GM18498 (cell line): ENCODE data around the gene TMEM214.
A peak's percentile ranks its signal among the peaks of the same experiment; 100 is the strongest.

Source experiments
- ATAC-seq: cut with Tn5 transposase; IDR thresholded peaks from one replicate; pipeline ENCODE4 v1.9.1; 2021; ENCODE audit warnings: mild to moderate bottlenecking, moderate library complexity; ENCODE audit not compliant: unreplicated experiment

Gene TMEM214

DNA sequence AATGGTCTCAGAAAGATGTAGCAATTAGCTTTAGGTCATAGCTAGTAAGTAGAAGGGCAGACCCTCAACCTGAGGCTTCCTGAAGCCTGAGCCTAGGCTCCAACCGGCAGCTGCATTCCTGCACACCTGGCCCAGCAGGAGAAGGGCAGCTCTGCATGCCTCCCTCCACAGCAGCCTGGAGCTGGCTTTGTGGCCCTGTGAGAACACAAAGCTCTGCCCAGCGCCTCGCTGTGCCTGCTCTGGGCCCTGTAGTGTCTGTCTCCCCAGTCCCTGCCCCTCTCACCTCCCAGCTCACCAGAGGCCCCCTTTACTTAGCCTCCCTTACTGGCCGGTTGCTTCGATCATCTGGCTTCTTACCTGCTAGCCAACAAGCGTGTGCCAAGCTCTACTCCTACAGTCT, 6.7 kb downstream of the TMEM214 start:
- no peak for ATAC-seq

DNA sequence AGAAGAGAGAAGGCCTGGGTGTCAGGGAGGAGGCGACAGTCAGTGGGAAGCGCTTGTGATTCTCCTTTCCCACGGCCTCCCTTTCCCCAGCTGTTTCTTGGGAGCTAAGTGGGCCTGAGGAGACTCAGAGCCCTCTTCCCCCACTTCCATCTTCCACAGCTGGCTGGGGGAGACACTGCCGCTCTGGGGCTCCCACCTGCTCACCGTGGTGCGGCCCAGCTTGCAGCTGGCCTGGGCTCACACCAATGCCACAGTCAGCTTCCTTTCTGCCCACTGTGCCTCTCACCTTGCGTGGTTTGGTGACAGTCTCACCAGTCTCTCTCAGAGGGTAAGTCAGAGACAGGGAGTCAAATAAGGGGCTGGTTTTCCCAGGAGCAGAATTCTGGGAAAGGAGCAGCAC, 7.1 kb downstream of the TMEM214 start:
- no peak for ATAC-seq

DNA sequence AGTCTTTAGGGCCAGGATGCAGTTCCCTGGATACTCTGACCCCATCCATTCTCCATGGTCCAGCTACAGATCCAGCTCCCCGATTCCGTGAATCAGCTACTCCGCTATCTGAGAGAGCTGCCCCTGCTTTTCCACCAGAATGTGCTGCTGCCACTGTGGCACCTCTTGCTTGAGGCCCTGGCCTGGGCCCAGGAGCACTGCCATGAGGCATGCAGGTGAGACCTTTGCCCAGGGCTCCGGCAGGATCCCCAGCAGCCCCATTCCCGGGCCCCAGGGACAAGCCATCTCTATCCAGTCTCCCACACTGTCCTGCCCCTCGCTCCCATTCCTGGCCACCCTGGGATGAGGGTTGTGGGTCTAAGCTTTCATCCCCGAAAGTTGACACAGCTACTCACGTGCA, 7.5 kb downstream of the TMEM214 start:
- no peak for ATAC-seq

DNA sequence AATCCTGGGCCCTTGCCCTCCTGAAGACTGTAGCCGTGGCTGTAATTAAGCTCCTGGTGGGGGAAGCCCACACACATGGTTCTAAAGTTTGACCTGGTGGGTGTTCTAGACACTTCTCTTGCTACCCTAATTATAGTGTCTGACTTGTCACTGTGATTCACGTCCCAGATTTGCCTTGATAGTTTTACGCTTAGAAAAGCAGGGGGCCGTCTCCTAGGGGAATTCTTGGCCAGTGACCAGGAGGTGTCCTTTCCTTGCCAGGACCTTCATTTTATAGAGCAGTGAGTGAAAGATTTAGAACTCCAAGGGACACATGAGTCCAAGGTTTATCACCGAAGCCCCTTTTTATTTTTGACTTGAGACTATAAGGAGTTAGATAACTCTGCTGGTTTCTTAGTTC, 9.0 kb downstream of the TMEM214 start:
- peak; percentile 43 for ATAC-seq

DNA sequence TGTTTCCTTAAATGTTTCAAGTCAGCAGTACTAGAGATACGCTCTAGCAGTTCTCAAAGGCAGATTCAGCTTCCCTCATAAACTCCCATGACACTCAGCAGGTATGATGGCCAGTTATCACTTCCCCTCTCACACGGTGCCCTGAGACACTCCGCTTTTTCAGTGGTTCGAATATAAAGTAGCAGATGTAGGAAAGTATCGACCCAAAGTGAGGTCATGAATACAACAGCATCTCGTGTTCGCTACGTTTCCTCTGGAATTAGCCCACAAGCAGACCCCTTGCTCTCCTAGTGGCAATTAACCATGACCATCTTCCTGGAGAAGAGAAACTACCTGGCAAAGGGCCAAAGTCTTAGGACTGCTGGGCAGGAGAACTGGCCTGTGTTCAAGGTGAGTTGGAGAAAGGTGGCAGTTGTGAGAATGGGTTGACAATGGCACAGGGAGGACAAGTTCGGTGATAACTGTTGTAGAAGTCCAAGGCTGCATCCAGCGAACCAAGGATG, 9.4 kb downstream of the TMEM214 start:
- ATAC-seq: peak; percentile 72

DNA sequence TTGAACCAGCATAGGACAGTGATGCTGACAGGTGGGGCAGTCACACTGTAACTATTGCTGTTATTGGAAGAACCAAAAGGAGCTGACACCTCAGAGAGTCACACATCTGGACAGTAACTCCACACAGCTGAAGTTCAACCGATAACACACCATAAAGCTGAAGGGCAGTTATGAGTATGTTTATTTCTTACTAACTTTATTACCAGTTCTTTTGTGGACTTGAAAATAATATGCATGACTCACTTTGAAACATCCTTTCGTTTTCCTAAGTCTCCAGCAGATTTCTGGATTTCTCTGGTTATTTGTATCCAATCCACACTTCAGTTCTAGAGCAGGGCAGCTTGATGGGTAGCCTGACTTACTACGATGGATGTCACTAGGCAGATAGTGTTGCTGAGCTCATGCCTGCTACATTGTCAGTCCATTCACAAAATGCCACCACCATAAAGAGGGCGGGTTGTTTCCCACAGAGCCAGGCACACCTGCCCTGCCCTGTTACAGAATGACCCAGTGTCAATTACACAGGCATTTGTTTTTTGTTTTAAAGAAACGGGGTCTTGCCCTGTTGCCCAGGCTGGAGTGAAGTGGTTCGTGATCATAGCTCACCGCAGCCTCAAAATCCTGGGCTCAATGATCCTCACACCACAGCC, 10.3 kb downstream of the TMEM214 start:
- ATAC-seq: no peak

DNA sequence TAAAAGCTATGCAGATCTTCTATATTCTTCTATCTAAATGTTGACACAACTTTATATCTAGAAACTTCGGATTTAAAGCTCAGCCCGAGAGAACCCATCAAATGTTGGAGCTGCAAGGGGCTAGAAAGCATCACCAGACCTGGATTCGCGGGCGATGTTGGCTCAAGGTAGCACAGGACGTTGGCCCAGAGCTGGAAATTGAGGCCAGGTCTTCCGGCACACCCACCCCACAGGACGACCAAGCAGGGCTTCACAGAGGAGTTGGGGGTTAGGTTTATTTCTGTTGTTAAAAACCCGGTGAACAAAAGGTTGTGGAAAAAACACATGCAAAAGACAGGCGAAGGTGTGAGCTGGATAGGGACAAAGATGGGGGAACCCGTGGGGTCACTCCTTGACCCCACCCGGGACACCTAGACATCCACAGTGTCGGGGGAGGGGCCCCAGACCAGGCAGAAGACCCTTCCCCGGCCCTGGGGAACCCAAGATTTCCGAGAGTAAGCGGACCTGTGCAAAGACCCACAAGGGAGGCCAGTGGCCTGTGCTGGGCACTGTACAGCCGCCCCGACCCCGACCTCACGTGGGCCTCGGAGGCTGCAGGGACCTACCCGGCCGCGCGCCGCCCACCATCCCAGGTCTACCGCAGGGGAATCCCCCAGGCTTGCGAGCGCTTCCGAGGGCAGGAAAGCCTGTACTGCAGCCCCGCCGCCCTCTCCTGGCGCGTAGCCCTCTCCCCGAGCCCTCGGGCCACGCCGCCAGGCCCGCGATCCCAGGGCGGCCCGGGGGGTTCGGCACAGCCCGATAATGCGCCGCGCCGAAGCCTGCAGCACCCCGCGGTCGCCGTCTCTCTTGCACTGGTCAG, 16.9 kb downstream of the TMEM214 start:
- peak; percentile 23 for ATAC-seq

DNA sequence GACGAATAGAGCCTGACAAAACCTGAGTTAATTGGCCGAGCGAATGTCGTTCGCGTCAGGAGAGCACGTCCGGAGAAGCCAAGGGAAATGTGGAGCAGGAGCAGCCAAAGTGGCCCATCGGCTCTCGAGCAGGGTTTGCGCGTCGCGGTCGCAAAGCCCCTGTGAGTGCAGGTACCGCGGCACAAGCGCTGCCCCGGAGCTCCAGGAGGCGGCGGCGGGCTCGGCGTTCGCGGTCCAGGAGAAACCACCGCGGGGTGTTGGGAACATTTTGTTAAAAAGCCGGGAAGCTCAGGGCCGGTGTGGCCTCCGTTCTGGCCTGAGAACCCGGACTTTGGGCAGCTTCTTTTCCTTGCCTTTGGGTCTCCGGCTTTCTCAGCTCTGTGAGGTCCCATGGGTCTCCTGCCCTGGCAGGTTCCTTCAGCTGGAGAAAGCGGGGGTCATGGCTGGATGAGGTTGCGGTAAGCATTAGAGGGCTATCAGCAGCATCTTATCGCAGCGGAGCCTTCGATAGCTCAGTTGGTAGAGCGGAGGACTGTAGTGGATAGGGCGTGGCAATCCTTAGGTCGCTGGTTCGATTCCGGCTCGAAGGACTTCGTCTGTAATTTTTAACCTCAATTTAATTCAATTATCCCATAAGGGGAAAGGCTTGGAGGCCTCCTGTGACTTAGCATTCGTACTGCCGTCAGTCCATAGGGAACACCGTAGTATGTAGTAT, 17.7 kb downstream of the TMEM214 start:
- ATAC-seq: peak; percentile 55

DNA sequence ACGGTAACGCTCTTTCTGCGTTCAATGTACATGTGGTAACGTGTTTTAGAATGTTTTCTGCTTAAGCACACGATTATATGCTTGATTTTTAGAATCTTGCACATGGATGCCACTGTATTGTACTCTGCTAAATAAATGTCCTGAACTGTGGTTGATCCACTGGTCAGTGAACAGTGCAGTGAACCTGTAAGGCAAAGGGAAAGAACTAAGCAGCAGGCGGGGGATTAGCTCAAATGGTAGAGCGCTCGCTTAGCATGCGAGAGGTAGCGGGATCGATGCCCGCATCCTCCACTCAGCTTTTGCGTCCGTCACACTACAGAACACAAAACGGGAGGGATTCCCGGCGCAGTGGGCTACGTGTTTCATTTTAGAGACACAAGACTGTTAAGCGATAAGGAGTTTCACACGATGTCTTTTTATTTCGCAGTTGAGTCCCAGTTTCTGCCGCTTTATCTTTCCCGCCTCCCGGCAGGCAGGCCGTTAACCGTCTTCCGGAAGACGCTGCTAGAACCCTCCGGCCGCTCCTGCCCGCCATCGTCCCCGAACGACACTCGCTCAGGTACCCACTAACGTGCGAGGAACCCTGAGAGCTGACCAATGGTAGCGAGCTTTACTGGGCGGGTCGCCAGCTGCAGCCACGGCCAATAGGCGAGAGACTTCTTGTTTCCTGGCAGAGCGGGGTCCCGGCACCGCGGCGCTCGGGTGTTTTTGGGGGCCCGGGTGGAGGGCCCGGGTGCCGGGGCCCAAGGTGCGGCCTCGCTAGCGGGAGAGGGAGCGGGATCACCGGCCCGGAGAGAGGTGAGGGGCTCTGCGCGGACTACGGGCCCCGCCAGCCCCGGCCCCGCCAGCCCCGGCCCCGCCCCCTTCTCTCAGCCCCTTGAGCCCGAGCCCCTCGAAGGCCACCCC, 18.5 kb downstream of the TMEM214 start, which contains the start of gene AGBL5:
TSS of gene AGBL5 (plus strand) at position 673 of the 906 bp plus-strand sequence. CDS start 1,291 bp downstream, outside the sequence.
- peak; percentile 72 for ATAC-seq

DNA sequence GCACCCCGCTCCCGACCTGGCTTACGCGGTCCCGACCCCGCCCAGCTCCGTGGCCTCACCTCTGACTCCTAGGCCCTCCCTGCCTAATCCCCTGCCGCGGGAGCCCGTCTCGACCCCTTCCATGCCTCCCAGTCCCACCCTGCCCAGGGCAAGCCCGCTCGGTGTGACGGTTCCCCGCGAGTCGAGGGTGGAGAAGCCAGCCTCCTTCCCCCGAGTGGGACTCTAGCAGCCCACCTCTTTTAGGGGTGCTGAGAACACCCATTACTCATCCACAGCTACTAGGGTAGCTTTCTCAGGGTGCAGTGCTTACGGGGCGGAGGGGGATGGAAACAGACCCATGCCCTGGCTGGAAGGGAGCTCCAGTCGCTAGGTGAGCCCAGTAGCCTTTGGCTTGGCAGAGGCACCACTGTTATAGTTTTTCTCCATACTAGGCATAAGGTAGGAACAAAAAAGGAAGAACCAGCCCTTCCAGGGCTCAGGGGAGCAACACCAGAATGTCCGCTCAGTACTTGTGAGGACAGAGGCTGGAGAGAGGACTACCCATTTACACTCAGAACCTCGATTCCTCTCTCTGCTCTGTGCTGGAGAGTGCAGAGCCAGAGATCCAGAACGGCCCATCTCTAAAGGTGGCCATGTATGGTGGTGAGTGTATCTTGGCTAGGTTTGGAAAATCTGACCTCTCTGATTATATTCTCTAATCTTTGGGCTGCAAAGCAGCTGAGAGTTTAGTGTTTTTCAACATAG, 19.3 kb downstream of the TMEM214 start:
- ATAC-seq: no peak

DNA sequence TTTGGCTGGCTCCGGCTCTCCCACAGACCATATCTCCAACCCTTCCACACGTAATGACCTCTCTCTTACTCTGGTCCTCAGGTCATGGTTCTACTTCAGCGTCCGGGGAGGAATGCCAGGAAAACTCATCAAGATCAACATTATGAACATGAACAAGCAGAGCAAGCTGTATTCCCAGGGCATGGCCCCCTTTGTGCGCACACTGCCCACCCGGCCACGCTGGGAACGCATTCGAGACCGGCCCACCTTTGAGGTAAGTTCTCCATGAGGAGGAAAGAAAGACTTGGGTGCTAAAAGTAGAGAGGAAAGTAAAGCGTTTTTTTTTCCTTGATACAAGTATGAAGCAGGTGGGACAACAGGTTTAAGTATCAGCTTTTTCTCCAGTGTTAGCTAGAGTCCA, 20.6 kb downstream of the TMEM214 start:
- no peak for ATAC-seq

DNA sequence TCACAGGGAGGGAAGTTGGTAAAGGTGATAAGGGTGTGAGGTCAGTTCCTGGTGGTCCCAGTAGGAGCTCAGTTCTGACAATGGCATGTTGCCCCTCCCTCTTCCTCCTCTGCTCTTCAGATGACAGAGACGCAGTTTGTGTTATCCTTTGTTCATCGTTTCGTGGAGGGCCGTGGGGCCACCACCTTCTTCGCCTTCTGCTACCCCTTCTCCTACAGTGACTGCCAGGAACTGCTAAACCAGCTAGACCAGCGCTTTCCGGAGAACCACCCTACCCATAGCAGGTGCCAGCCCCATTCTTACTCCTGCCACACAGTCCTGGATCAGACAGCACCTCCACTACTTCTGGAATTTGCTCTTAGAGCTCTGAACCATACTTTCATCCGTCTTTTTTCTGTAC, 21.0 kb downstream of the TMEM214 start:
- ATAC-seq: no peak

DNA sequence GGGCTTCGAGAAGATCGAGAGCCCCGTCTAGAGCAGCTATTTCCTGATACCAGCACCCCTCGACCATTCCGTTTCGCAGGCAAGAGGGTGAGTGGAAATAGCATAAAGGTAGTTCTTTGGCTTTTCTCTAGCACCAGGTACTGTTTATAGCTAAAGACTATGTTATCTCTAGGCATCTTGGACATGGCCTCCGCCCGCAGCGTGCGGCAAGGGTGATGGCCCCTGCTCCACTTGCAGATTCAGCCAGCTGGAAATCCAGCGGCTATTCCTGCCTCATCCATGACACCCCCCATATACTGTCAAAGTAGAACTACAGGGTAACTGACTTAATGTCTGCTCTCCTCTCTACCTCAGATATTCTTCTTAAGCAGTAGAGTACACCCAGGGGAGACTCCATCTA, 22.0 kb downstream of the TMEM214 start:
- no peak for ATAC-seq

DNA sequence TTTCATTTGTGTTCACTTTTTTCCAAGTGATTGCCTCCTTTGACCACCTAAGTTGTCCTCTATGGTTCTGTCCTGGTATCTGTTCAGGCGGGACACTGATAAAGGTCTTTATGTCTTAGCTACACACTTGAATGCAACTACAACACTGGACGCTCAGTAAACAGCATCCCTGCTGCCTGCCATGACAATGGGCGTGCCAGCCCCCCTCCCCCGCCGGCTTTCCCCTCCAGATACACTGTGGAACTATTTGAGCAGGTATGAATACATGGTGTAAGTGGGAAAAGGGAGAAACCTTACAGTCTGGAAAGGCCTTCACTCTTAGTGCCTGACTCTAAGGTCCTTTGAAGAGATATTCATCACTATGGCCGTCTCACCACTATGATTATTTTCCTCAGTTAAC, 24.4 kb downstream of the TMEM214 start:
- ATAC-seq: no peak

DNA sequence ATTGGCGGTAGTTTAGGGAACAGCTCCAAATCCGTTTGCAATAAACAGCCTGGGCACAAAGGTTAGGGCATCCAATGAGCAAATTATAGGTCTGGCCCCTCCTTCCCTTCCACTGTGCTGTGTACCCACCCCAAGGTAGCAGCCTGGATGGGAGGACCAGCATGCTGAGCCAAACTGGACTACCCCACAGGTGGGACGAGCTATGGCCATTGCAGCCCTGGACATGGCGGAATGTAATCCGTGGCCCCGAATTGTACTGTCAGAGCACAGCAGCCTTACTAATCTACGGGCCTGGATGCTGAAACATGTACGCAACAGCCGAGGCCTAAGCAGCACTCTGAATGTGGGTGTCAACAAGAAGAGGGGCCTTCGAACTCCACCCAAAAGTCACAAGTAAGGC, 25.4 kb downstream of the TMEM214 start:
- ATAC-seq: no peak

DNA sequence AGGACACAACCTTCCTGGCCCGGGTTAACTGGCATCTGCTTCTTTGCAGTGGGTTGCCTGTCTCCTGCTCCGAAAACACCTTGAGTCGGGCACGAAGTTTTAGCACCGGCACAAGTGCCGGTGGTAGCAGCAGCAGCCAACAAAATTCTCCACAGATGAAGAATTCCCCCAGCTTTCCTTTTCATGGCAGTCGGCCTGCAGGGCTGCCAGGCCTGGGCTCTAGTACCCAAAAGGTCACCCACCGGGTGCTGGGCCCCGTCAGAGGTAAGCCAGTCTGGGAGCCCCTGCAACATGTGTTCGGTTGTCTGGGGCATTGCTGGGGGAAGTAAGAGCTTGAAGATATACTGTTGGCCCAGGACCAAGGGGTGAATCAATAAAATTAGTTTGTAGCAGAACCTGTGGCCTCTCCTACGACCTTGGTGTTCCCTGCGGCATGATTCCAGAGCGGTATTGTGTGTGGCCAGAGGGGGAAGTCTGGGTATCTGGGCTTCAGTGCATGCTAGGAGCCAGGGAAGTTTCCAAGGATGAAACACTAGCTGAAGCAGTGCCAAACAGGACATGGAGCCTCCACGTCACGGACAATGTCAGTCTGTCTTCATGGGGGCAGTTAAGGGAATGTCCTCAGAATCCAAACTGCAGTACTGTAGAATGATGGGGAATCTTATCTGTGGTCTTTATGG, 26.5 kb downstream of the TMEM214 start:
- ATAC-seq: no peak

DNA sequence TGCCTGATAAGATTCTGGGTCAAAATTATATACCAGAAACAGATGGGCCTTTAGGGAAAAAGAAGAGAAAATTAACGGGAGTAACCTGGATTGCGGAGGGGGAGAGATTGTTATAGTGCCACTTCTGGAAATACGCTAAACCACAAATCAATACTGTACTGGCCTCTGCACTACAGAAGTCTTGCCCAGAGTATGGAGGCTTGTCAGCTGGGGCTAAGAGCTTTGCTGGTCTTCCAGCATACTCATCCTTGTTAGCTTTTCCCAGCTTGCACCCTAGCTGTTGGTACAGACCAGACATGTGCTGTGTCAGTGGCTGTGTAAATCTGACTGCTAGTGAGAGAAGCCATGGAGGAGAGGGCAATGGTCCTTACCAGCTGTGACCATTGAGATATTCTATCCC, 27.6 kb downstream of the TMEM214 start:
- ATAC-seq: no peak

DNA sequence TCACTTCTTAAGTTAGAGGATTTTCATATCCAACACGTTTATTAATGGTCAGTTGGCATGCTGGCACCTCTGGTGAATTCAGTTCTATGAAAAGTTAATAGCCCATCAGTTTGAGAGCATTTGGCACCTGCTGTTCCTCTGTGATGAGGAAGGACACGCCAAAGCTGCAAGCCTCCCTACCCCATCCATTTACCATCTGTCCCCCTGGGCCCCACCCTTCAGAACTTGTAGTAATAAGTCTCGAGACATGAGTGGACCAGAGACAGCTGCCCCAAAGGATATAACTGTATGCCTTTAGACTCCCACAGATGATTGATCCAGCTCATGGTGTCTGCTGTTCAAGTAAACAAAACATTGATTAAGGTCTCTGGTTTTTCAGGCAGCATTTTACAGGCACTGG, 32.4 kb downstream of the TMEM214 start:
- ATAC-seq: no peak

DNA sequence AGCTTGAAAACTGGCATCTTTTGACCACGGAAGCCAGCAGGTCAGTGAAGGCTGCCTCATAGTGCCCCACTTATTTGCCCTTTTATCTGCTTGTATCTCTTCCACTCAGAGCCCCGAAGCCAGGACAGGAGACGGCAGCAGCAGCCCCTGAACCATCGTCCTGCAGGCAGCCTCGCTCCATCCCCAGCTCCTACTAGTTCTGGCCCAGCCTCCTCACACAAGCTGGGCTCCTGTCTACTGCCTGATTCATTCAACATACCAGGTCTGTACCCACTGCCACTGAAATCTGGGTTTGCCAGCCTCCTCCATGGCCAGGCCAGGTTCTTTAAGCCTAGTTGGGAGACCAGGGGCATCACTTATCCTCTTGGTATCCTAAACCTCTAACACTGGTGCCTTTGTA, 34.6 kb downstream of the TMEM214 start:
- no peak for ATAC-seq
